GM18508 (cell line): ENCODE data around the gene CAPG.
"Not testable (repeated sequence)": the region's sequence is repeated elsewhere in the genome, so short reads cannot be mapped to it uniquely, and the experiment has no call there.

Experiments used
- ATAC-seq: cut with Tn5 transposase; IDR thresholded peaks from one replicate; pipeline ENCODE4 v1.9.1; 2021; ENCODE audit warnings: moderate number of reproducible peaks; ENCODE audit not compliant: insufficient read depth, unreplicated experiment

Gene CAPG

GRCh38 chr2:85422072-85422457 is 11.9 kb upstream of the CAPG start:
- no peak for ATAC-seq

- no peak for ATAC-seq
Observed at GRCh38 chr2:85421260-85422071, 11.3 kb upstream of the CAPG start.

- peak; percentile 64 for ATAC-seq
Observed at GRCh38 chr2:85420536-85421259, 10.5 kb upstream of the CAPG start.

DNA sequence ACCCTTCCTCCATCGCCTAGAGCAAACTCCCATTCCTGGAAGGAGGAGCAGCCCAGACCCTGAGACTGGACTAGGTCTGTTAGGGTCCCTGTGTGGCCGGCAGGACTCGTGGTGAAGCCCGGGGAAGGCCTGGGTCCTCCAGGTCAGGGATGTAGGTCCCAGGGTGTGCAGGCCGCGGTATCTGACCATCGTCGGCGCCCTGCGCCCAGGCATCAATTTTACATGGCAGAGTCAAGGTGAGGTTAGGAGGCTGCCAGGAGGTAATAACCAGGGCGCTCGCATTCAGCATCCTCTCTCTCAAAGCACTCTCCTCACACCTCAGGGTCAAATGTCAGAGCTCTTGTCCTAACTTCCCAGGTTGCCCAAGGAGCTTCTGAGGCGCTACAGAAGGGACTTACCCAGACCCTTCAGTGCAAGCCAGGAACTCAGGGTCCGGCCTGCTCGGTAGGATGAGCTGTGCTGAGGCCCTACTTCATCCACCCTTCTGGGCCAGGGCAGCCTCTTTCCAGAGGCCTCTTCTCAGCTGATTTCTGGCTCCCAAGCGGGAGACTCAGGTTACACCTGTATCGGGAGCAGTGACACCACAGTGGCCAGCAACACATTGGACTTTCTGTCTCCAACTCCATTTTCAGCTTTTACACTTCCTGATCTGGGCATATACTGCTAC is 9.0 kb upstream of the CAPG start:
- no peak for ATAC-seq

GRCh38 chr2:85418132-85419008 is 8.2 kb upstream of the CAPG start, which contains the start of gene SH2D6:
TSS of gene SH2D6 (plus strand) at chr2:85418714. CDS start at chr2:85429466, 10,752 bp downstream.
- peak; percentile 57 for ATAC-seq

GRCh38 chr2:85415980-85416650 is 5.9 kb upstream of the CAPG start:
- ATAC-seq: no peak

- ATAC-seq: no peak
Observed at GRCh38 chr2:85414761-85415553, 4.8 kb upstream of the CAPG start.

GRCh38 chr2:85414421-85414759 is 4.2 kb upstream of the CAPG start:
- ATAC-seq: not testable (repeated sequence)

DNA sequence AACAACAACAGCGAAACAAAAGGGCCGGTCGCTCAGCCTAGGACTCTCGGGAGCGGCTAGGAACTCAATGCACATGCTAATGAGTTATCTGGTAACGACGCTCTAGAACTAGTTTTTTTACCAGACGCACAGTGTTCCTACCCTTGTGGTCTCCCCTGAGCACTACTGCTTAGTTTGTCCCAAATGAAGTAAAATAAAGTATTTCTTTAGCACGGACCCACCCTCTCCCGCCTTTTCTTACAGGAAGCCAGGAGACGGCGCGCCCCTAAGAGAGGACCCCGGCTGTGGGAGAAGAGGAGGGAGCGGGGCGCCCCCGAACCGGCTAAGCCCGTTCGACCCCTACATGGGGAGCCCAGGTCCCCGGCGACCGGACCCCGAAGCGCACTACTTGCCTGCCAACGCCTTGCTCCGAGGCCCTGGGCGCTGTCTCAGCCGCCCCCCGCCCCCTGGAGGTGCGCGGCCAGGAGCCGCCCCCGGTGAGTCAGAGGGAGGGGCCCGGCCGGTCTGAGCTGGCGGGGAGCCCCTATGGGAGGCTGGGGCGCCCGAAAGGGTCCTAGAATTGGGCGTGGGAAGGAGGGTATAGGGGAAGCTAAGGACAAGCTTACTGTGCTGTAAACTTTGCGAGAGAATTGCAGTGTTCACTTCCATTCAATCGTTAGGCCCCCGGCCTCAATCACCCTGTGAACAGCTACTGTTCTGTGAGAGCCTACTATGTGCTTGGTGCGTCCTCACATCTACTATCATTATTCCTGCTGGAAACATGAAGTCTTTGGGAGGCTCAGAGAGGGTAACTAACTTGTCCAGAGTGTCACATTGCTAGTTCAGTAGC is 3.6 kb upstream of the CAPG start:
- ATAC-seq: no peak

GRCh38 chr2:85411405-85411748 is 1.2 kb upstream of the CAPG start:
- no peak for ATAC-seq

GRCh38 chr2:85410584-85411404 is 628 bp upstream of the CAPG start:
- no peak for ATAC-seq

DNA sequence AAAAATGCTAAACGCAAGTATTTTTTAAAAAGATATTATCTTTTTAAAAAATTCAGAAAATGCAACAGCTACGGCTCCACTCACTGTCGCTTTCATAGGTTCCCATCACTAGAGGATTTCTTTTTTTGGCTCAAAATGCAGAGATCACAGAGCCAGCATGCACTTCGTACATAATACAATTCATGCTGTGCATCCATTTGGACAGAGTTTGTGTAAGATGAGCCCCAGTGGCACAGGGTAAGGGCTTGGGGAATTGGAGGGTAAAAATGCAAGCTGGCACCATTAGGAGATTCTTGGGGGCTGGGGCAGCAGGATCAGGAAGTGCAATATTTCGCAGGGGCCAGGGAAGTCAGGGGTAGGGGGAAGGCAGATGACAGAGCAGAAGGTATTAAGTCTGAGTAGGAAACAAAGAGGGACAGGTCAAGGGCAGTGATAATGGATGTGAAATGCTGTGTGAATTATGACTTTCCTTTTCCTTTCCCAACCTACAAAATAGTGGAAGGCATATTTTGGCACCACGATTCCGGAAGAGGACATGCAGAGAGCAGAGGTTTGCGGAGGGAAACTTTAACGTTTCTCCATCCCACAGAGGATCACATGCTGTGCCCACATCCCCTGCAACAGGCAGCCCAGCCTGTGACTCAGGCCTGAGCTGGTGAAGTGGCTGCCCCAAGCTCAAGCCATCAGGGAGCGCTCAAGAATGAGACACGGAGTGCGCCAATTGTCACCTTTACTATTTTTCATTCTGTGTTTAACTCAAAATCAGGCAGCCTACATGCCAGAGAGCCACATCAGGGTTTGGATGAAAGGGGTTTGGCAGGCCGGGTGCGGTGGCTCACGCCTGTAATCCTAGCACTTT is 4.7 kb downstream of the CAPG start:
- no peak for ATAC-seq

DNA sequence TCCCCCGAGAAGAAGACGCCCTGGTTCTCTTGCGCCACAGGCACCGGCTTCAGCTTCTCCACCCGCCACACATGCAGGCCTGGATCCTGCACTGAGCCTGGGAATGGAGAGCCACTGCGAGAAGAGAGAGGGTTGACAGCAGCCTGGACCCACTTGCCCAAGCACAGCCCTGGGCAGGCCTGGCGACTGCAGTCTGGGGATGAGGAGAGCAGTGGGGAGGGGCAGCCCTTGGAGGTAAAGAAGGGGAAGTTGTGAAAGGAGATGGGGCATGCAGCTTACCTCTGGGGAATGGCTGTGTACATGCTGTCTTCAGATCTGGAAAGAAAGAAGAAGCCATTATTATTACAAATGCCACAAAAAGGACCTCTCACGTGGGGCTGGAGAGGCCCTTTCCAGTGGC is 8.3 kb downstream of the CAPG start:
- no peak for ATAC-seq

GRCh38 chr2:85401464-85401805 is 8.7 kb downstream of the CAPG start:
- no peak for ATAC-seq

- no peak for ATAC-seq
Observed at GRCh38 chr2:85400541-85401463, 9.4 kb downstream of the CAPG start.

- no peak for ATAC-seq
Observed at GRCh38 chr2:85400023-85400422, 10.1 kb downstream of the CAPG start.
